ENCODE data around the gene PCDH9.

DNA sequence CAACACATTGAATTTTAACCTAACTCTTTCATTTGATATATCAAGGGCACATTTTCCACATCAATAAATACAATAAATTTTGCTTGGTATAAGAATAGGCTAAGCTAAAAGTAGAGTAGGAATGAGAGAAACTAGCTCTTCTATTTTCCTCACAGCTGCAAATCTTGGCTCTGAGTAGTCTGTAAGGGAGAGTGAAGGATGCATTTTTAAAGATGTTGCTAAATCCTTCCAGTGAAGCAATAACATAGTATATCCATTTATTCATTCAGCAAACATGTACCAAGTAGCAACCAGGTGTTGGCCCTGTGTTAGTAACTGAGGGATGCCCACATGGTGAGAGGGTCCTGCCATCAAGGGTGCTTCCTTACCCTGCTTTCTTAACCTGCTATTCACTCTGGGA lies 799.9 kb downstream of the PCDH9 start:
- TF ChIP-seq, protein P1, sequence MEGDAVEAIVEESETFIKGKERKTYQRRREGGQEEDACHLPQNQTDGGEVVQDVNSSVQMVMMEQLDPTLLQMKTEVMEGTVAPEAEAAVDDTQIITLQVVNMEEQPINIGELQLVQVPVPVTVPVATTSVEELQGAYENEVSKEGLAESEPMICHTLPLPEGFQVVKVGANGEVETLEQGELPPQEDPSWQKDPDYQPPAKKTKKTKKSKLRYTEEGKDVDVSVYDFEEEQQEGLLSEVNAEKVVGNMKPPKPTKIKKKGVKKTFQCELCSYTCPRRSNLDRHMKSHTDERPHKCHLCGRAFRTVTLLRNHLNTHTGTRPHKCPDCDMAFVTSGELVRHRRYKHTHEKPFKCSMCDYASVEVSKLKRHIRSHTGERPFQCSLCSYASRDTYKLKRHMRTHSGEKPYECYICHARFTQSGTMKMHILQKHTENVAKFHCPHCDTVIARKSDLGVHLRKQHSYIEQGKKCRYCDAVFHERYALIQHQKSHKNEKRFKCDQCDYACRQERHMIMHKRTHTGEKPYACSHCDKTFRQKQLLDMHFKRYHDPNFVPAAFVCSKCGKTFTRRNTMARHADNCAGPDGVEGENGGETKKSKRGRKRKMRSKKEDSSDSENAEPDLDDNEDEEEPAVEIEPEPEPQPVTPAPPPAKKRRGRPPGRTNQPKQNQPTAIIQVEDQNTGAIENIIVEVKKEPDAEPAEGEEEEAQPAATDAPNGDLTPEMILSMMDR (IDR thresholded peaks at IDR 0.05), result no peak
- TF ChIP-seq POLR2AphosphoS5 (IDR thresholded peaks at IDR 0.05; ENCODE audit: low read depth, low read length), result no peak
- TF ChIP-seq SIN3A (IDR thresholded peaks at IDR 0.05; ENCODE audit: borderline replicate concordance, insufficient read depth, low read depth, low read length), result no peak
